Measurements from ENCODE around the gene PARP15.
"Not testable (repeated sequence)": the region's sequence is repeated elsewhere in the genome, so short reads cannot be mapped to it uniquely, and the experiment has no call there.

The PARP15 gene

GRCh38 chr3:122559906-122560305, 17.5 kb upstream of the PARP15 start:
- TF ChIP-seq CTCF (IDR thresholded peaks at IDR 0.05; ENCODE audit: insufficient read depth, missing control alignments), result no peak
- DNase-seq (ENCODE audit: insufficient read length, low spot score) (no peak), FAIRE-seq (no peak)

- FAIRE-seq (no peak), DNase-seq (ENCODE audit: insufficient read length, low spot score) (peak; percentile 33)
- peak; percentile 49 for TF ChIP-seq CTCF (IDR thresholded peaks at IDR 0.05; ENCODE audit: insufficient read depth, missing control alignments)
Observed at GRCh38 chr3:122560680-122561079, 16.8 kb upstream of the PARP15 start.

GRCh38 chr3:122562923-122563716, 14.3 kb upstream of the PARP15 start:
- DNase-seq (ENCODE audit: insufficient read length, low spot score), result no peak
- no peak for FAIRE-seq
- no peak for TF ChIP-seq CTCF (IDR thresholded peaks at IDR 0.05; ENCODE audit: insufficient read depth, missing control alignments)

GRCh38 chr3:122563717-122564025, 13.8 kb upstream of the PARP15 start:
- FAIRE-seq (no peak), DNase-seq (ENCODE audit: insufficient read length, low spot score) (no peak)
- TF ChIP-seq CTCF (IDR thresholded peaks at IDR 0.05; ENCODE audit: insufficient read depth, missing control alignments), result no peak

- FAIRE-seq, result no peak
- no peak for DNase-seq (ENCODE audit: insufficient read length, low spot score)
- TF ChIP-seq CTCF (IDR thresholded peaks at IDR 0.05; ENCODE audit: insufficient read depth, missing control alignments), result no peak
Observed at GRCh38 chr3:122564155-122564912, 13.1 kb upstream of the PARP15 start, which contains the start of the genes DTX3L and PARP9. DTX3L (plus strand) TSS chr3:122564338; CDS start chr3:122564427, 89 bp downstream. PARP9 (minus strand) TSS chr3:122564300; CDS start chr3:122559620, 4,680 bp downstream.

- not testable (repeated sequence) for FAIRE-seq; DNase-seq (ENCODE audit: insufficient read length, low spot score)
Observed at GRCh38 chr3:122568131-122568530, 9.3 kb upstream of the PARP15 start.

GRCh38 chr3:122568755-122569154, 8.7 kb upstream of the PARP15 start:
- TF ChIP-seq CTCF (IDR thresholded peaks at IDR 0.05; ENCODE audit: insufficient read depth, missing control alignments), result no peak
- FAIRE-seq, result no peak
- no peak for DNase-seq (ENCODE audit: insufficient read length, low spot score)
